ENCODE data around the gene SCN3A.

Gene SCN3A

GRCh38 chr2:165191096-165191728 lies 12.6 kb downstream of the SCN3A start:
- DNase-seq (ENCODE audit: low spot score), result no peak

GRCh38 chr2:165185633-165186032 lies 18.2 kb downstream of the SCN3A start:
- no peak for DNase-seq (ENCODE audit: low spot score)

- no peak for DNase-seq (ENCODE audit: low spot score)
These were observed 21.8 kb downstream of the SCN3A start for GRCh38 chr2:165182029-165182428.

GRCh38 chr2:165176780-165177179 lies 27.1 kb downstream of the SCN3A start:
- no peak for DNase-seq (ENCODE audit: low spot score)

- no peak for DNase-seq (ENCODE audit: low spot score)
These were observed 30.6 kb downstream of the SCN3A start for GRCh38 chr2:165173215-165173614.

GRCh38 chr2:165164201-165164600 lies 39.6 kb downstream of the SCN3A start:
- DNase-seq (ENCODE audit: low spot score), result no peak

- no peak for DNase-seq (ENCODE audit: low spot score)
These were observed 40.1 kb downstream of the SCN3A start for GRCh38 chr2:165163761-165164160.

- no peak for DNase-seq (ENCODE audit: low spot score)
These were observed 41.4 kb downstream of the SCN3A start for GRCh38 chr2:165162466-165162865.

- DNase-seq (ENCODE audit: low spot score), result no peak
These were observed 42.3 kb downstream of the SCN3A start for GRCh38 chr2:165161510-165161909.

GRCh38 chr2:165157160-165157559 lies 46.7 kb downstream of the SCN3A start:
- DNase-seq (ENCODE audit: low spot score), result no peak

- no peak for DNase-seq (ENCODE audit: low spot score)
These were observed 48.7 kb downstream of the SCN3A start for GRCh38 chr2:165155152-165155551.

- DNase-seq (ENCODE audit: low spot score), result no peak
These were observed 54.4 kb downstream of the SCN3A start for GRCh38 chr2:165149439-165149838.

- no peak for DNase-seq (ENCODE audit: low spot score)
These were observed 56.4 kb downstream of the SCN3A start for GRCh38 chr2:165147186-165148045.

- DNase-seq (ENCODE audit: low spot score), result no peak
These were observed 59.5 kb downstream of the SCN3A start for GRCh38 chr2:165144315-165144714.

GRCh38 chr2:165141601-165142354 lies 62.1 kb downstream of the SCN3A start:
- no peak for DNase-seq (ENCODE audit: low spot score)

- DNase-seq (ENCODE audit: low spot score), result no peak
These were observed 77.6 kb downstream of the SCN3A start for GRCh38 chr2:165126244-165126643.

- DNase-seq (ENCODE audit: low spot score), result no peak
These were observed 81.3 kb downstream of the SCN3A start for GRCh38 chr2:165122521-165122920.

- no peak for DNase-seq (ENCODE audit: low spot score)
These were observed 82.9 kb downstream of the SCN3A start for GRCh38 chr2:165120740-165121467.

GRCh38 chr2:165115258-165115657 lies 88.6 kb downstream of the SCN3A start:
- DNase-seq (ENCODE audit: low spot score), result no peak

- no peak for DNase-seq (ENCODE audit: low spot score)
These were observed 89.4 kb downstream of the SCN3A start for GRCh38 chr2:165114346-165114939.

GRCh38 chr2:165113414-165113813 lies 90.4 kb downstream of the SCN3A start:
- DNase-seq (ENCODE audit: low spot score), result no peak

GRCh38 chr2:165112789-165113188 lies 91.1 kb downstream of the SCN3A start:
- no peak for DNase-seq (ENCODE audit: low spot score)

All from left forelimb (tissue), 1 donor.